K562 (cell line): Measurements from ENCODE around the gene SLC25A53. TPM values are rescaled to one million over a fixed set of nuclear protein-coding genes. Genes with fewer than 3 reads are reported as not detected.

Source experiments
- AFF1 ChIP-seq, 2 experiments: fragments of 450-650 bp; IDR thresholded peaks; 2 replicates each; pipeline ENCODE4 v1.6.1; 2018; ENCODE audit warnings: mild to moderate bottlenecking in 2 of 2, low read depth in 1 of 2; ENCODE audit not compliant: partially characterized antibody in 2 of 2
- ATF4 ChIP-seq: fragments of 450-650 bp; formaldehyde crosslinking; IDR thresholded peaks from 2 replicates; pipeline ENCODE4 v1.4.0; 2022; ENCODE audit warnings: mild to moderate bottlenecking, moderate library complexity
- BRD9 ChIP-seq: fragments of 450-650 bp; IDR thresholded peaks from 2 replicates; pipeline ENCODE4 v1.6.1; 2018; ENCODE audit warnings: low read depth; ENCODE audit not compliant: partially characterized antibody
- CHAMP1 ChIP-seq: fragments of 450-650 bp; IDR thresholded peaks from 2 replicates; pipeline ENCODE4 v1.6.1; 2016; ENCODE audit warnings: mild to moderate bottlenecking
- CHCHD3 ChIP-seq: fragments of 250-450 bp; sonication (Bioruptor Pico); IDR thresholded peaks from 2 replicates; pipeline ENCODE4 v2.1.2; 2022; ENCODE audit warnings: mild to moderate bottlenecking
- CREBBP ChIP-seq: IDR thresholded peaks from one replicate; pipeline ENCODE4 v1.6.1; 2012; ENCODE audit warnings: low read depth, mild to moderate bottlenecking, control low read depth, inconsistent platforms, low read length
- DACH1 ChIP-seq: fragments of 450-650 bp; IDR thresholded peaks from 2 replicates; pipeline ENCODE4 v1.6.1; 2018; ENCODE audit not compliant: partially characterized antibody
- GTF2A2 ChIP-seq: IDR thresholded peaks from 2 replicates; pipeline ENCODE4 v1.6.1; 2016; ENCODE audit warnings: mild to moderate bottlenecking, missing genetic modification characterization, missing compliant biosample characterization
- IFI16 ChIP-seq: fragments of 250-450 bp; sonication (Bioruptor Pico); IDR thresholded peaks from 2 replicates; pipeline ENCODE4 v2.1.2; 2022; ENCODE audit warnings: mild to moderate bottlenecking, inconsistent platforms
- NFE2L1 ChIP-seq: fragments of 450-650 bp; IDR thresholded peaks from 2 replicates; pipeline ENCODE4 v1.6.1; 2016; ENCODE audit warnings: missing genetic modification characterization, low read depth, mild to moderate bottlenecking, missing compliant biosample characterization, moderate library complexity, borderline replicate concordance
- RBM25 ChIP-seq: fragments of 200-400 bp; formaldehyde crosslinking; IDR thresholded peaks from 2 replicates; pipeline ENCODE4 v1.6.1; 2018; ENCODE audit warnings: low read length, low read depth, moderate library complexity; ENCODE audit not compliant: severe bottlenecking
- RFX5 ChIP-seq: IDR thresholded peaks from 2 replicates; pipeline ENCODE4 v1.6.1; 2011; ENCODE audit warnings: low read depth, mild to moderate bottlenecking, improper control_type of control experiment, low read length
- SMAD2 ChIP-seq: fragments of 150-350 bp; IDR thresholded peaks from 2 replicates; pipeline ENCODE4 v1.6.1; 2014; ENCODE audit warnings: low read depth, mild to moderate bottlenecking, low read length
- SMC3 ChIP-seq: conservative IDR thresholded peaks from 2 replicates; pipeline ENCODE4 v1.6.1; 2011; ENCODE audit warnings: low read depth, low read length, improper control_type of control experiment; ENCODE audit not compliant: insufficient read depth
- ZNF24 ChIP-seq: fragments of 450-650 bp; IDR thresholded peaks from 2 replicates; pipeline ENCODE4 v1.6.1; 2016
- ZNF507 ChIP-seq: conservative IDR thresholded peaks from 2 replicates; pipeline ENCODE4 v1.6.1; 2017; ENCODE audit warnings: missing genetic modification characterization, missing compliant biosample characterization
- polyA plus RNA-seq, 8 experiments: library from polyadenylated mRNA; depleted of rRNA in 4 of 8; stranded (reverse) in 5 of 8; unstranded in 3 of 8; fragments of >200 nt; fragmentation: Nextera tagmentation in 2 of 8; fragmentation: Illumina TruSeq in 1 of 8; extraction: Ambion mirVana in 2 of 8; extraction: Trizol in 1 of 8; gene quantifications; 2 replicates each; pipeline versions ENCODE4 v1.2.1 to v1.2.3, GENCODE V29; 2011 to 2014; ENCODE audit warnings: inconsistent platforms in 1 of 8, missing spikeins in 1 of 8
- total RNA-seq, 7 experiments: library from RNA; depleted of rRNA in 6 of 7; stranded (reverse); fragments of >200 nt in 6 of 7; fragmentation: Illumina TruSeq in 2 of 7; extraction: Trizol in 2 of 7; gene quantifications; 2 replicates each; pipeline versions ENCODE4 v1.2.1 to v1.2.3, GENCODE V29; 2011 to 2021; ENCODE audit warnings: low replicate concordance in 1 of 7
- TF ChIP-seq, protein P1 (sequence below): fragments of 450-650 bp; IDR thresholded peaks from 2 replicates; pipeline ENCODE4 v1.6.1; 2018; ENCODE audit warnings: mild to moderate bottlenecking, low read depth; ENCODE audit not compliant: partially characterized antibody

Gene SLC25A53
- total and polyA plus RNA-seq, 9 of the 15 experiments (the other 6 are each of a cell fraction or from before 2014, with no cell fraction given) = 2.4 to 8.6 (median 5.6) TPM

DNA sequence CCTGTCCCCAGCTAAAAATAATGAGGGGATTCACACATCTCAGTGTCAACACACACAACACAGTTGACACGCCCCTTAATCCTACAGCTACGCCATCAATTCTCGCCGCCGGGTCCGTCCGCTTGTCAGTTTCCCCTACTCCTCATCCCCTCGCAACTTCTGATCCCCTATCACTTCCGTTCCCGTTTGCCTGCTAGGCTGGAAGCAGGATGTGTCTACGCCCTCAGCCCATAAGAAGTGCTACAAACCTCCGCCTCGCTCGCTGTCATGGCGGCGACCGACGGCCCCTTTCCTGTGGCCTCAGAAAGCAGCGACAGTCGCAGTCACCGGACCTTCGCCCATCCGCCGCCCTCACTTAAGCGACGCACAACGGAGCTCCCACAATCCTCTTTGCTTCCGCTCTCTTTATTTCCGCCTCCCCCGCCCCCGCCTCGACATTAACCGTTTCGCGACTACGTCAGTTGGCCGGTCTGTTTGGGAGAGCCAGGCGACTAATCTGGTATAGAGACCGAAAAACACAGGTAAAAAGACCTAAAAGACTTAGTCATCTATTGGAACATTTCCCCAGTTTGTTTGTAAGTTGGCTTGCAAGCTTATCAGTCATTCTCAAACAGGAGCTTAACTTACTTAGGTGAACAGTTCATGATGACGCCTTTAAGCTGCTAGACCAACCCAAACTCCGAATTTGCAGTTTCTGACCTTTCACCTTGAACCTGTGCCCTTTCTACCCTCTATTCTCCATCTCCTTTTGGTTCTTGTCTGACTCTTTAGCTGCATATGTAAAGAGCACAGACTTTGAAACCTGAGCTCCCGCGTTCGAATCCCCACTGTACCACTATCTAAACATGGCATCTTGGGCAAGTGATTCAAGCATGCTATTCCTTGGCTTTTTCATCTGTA is at the start of gene SLC25A53 (continued):
- TF ChIP-seq SMAD2 = no peak
- TF ChIP-seq ATF4 = no peak
- no peak for TF ChIP-seq ZNF507 (tag)
- TF ChIP-seq, protein P1, sequence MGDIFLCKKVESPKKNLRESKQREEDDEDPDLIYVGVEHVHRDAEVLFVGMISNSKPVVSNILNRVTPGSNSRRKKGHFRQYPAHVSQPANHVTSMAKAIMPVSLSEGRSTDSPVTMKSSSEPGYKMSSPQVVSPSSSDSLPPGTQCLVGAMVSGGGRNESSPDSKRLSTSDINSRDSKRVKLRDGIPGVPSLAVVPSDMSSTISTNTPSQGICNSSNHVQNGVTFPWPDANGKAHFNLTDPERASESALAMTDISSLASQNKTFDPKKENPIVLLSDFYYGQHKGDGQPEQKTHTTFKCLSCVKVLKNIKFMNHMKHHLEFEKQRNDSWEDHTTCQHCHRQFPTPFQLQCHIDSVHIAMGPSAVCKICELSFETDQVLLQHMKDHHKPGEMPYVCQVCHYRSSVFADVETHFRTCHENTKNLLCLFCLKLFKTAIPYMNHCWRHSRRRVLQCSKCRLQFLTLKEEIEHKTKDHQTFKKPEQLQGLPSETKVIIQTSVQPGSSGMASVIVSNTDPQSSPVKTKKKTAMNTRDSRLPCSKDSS = no peak
- TF ChIP-seq AFF1 (IDR thresholded peaks at IDR 0.05; ENCODE audit: low read depth in 1 of 2, partially characterized antibody in 2 of 2) = peak; percentile 81 to 86
- peak; percentile 5 for TF ChIP-seq DACH1
- no peak for TF ChIP-seq SMC3
- peak; percentile 88 for TF ChIP-seq CHAMP1
- peak; percentile 56; the same call in 1 of the 2 replicates for TF ChIP-seq GTF2A2 (tag)
- no peak for TF ChIP-seq CHCHD3 (CRISPR knock-in tag)
- TF ChIP-seq NFE2L1 (tag) = no peak
- TF ChIP-seq RFX5 = no peak
- no peak for TF ChIP-seq BRD9
- TF ChIP-seq ZNF24 = 0 out of 2 replicates have a peak, but pooled peaks have one; percentile 21
- no peak for TF ChIP-seq IFI16 (CRISPR knock-in tag)
- no peak for TF ChIP-seq CREBBP
- TF ChIP-seq RBM25 = no peak
